Psoas muscle (tissue), 8 donors: ENCODE data around the gene SYNE2. TPM values are rescaled to one million over a fixed set of nuclear protein-coding genes. Genes with fewer than 3 reads are reported as not detected.

Experiments used
- ATAC-seq, 4 donors: fragments of 200-7000 bp; cut with Tn5 transposase; one replicate each; pipeline ENCODE4 v1.9.1; 2020; ENCODE audit warnings: moderate library complexity in 3 of 4, mild to moderate bottlenecking in 2 of 4
- DNase-seq, 2 donors: peaks; one replicate each; pipeline ENCODE4 v3.0.0-alpha.2; 2020
- H3K27ac ChIP-seq: fragments of 200-600 bp; one replicate; pipeline ENCODE4 v1.8.0; 2022
- H3K27me3 ChIP-seq, 3 donors: fragments of 200-600 bp in 1 of 3; one replicate each; pipeline versions ENCODE4 v1.6.1 to v1.8.0; 2013 to 2022; ENCODE audit warnings: low read length in 2 of 3, mild to moderate bottlenecking in 2 of 3, moderate library complexity in 1 of 3; ENCODE audit not compliant: insufficient read depth in 3 of 3
- H3K36me3 ChIP-seq, 2 donors: fragments of 200-600 bp in 1 of 2; one replicate each; pipeline versions ENCODE4 v1.6.1 to v1.8.0; 2013 to 2022; ENCODE audit warnings: low read depth in 1 of 2, mild to moderate bottlenecking in 1 of 2, moderate library complexity in 1 of 2; ENCODE audit not compliant: insufficient read depth in 1 of 2
- H3K4me1 ChIP-seq: fragments of 200-600 bp; one replicate; pipeline ENCODE4 v1.8.0; 2022
- H3K4me3 ChIP-seq: fragments of 200-600 bp; one replicate; pipeline ENCODE4 v1.8.0; 2022; ENCODE audit warnings: mild to moderate bottlenecking
- H3K9me3 ChIP-seq: fragments of 200-600 bp; one replicate; pipeline ENCODE4 v1.8.0; 2022
- CTCF ChIP-seq: fragments of 200-600 bp; IDR thresholded peaks from one replicate; pipeline ENCODE4 v1.8.0; 2022; ENCODE audit warnings: antibody characterized with exemption
- WGBS, 3 donors: extraction: QIAGEN DNeasy Blood & Tissue Kit; methylation state at CpG; one replicate each; pipeline versions ENCODE4 v1.1.6 to v1.1.7; 2013; 5-methylcytosine and 5-hydroxymethylcytosine counted together
- intact Hi-C, 2 donors: fragments of 100-400 bp; cut with DNase I; formaldehyde crosslinking; loops; one replicate each; pipeline versions ENCODE4 v1.11.0 to v1.14.2; 2022
- polyA plus RNA-seq, 3 donors: library from polyadenylated mRNA; stranded (reverse); fragments of 200-250 nt; gene quantifications; one replicate each; pipeline ENCODE4 v1.2.3, GENCODE V29; 2013
- total RNA-seq, 4 donors: library from RNA; stranded (reverse); fragmentation: NEBNext Ultra II Directional in 2 of 4; extraction: Animal tissue kit (Norgen Biotek cat#: 25700) in 2 of 4; gene quantifications; one replicate each; pipeline versions ENCODE4 v1.2.1 to v1.2.4, GENCODE V29; 2021 to 2023
- donor health status: healthy with polysubstance abuse.
- donor health status: DM: no; HTN: no; CAD: no; lungs with moderate emphysema.
- donor health status: Bipolar disorder and iron deficiency.
- donor health status: healthy.
- donor health status: DM: yes; HTN: yes; CAD: no.
- donor health status: DM: no; HTN: no; CAD: no.
- donor health status: DM: no; HTN: no; CAD: no.
- donor health status: DM: yes; HTN: yes; CAD: no.

The SYNE2 gene
- total and polyA plus RNA-seq, 7 donors = 23.0 to 239 (median 150) TPM

- Histone ChIP-seq H3K36me3 (peaks cover 4 to 42% of the 10 kb centered on the region in 2 donors), H3K27ac (no peak overlapping the region), H3K9me3 (no peaks in the 10 kb centered on the region), H3K27me3 (no peaks in the 10 kb centered on the region), H3K4me1 (no peaks in the 10 kb centered on the region), H3K4me3 (no peak overlapping the region)
- TF ChIP-seq CTCF = no peak
- 83 to 88% (median 86%) methylated on average over 1 of the region's 1 CpG for WGBS, 3 donors
- intact Hi-C loops = no loop called here
- DNase-seq = no peak
- ATAC-seq = no peak
Observed at GRCh38 chr14:64061115-64061514, 208.3 kb downstream of the SYNE2 start.

GRCh38 chr14:64061706-64062105, 208.9 kb downstream of the SYNE2 start:
- TF ChIP-seq CTCF = no peak
- H3K27me3 ChIP-seq = no peaks in the 10 kb centered on the region
- DNase-seq (no peak), ATAC-seq (no peak)
- 93 to 100% (median 93%) methylated on average over 1 of the region's 1 CpG for WGBS, 3 donors
- H3K9me3 ChIP-seq = no peaks in the 10 kb centered on the region
- H3K4me3 ChIP-seq = no peak overlapping the region
- H3K36me3 ChIP-seq = peaks cover 4 to 40% of the 10 kb centered on the region in 2 donors
- H3K4me1 ChIP-seq = no peaks in the 10 kb centered on the region
- intact Hi-C loops = no loop called here
- no peak overlapping the region for H3K27ac ChIP-seq

GRCh38 chr14:64062381-64063115, 209.7 kb downstream of the SYNE2 start:
- ATAC-seq = no peak
- 61 to 72% (median 66%) methylated on average over 7 of the region's 7 CpGs for WGBS, 3 donors
- Histone ChIP-seq H3K9me3 (no peaks in the 10 kb centered on the region), H3K27ac (no peak overlapping the region), H3K27me3 (no peaks in the 10 kb centered on the region), H3K4me1 (no peaks in the 10 kb centered on the region), H3K4me3 (no peak overlapping the region), H3K36me3 (peaks cover 4 to 40% of the 10 kb centered on the region in 2 donors)
- intact Hi-C loops = no loop called here
- no peak for DNase-seq
- TF ChIP-seq CTCF = no peak

- WGBS, 3 donors = 96 to 100% (median 99%) methylated on average over 2 of the region's 2 CpGs
- Histone ChIP-seq H3K27ac (no peak overlapping the region), H3K4me3 (no peak overlapping the region), H3K27me3 (no peaks in the 10 kb centered on the region), H3K9me3 (no peaks in the 10 kb centered on the region), H3K4me1 (no peaks in the 10 kb centered on the region), H3K36me3 (peaks cover 4 to 44% of the 10 kb centered on the region in 2 donors)
- DNase-seq (no peak), ATAC-seq (no peak)
- TF ChIP-seq CTCF = no peak
- intact Hi-C loops = no loop called here
Observed at GRCh38 chr14:64064447-64064846, 211.6 kb downstream of the SYNE2 start.
